ENCODE measurements around the gene MLXIPL.

The MLXIPL gene

DNA sequence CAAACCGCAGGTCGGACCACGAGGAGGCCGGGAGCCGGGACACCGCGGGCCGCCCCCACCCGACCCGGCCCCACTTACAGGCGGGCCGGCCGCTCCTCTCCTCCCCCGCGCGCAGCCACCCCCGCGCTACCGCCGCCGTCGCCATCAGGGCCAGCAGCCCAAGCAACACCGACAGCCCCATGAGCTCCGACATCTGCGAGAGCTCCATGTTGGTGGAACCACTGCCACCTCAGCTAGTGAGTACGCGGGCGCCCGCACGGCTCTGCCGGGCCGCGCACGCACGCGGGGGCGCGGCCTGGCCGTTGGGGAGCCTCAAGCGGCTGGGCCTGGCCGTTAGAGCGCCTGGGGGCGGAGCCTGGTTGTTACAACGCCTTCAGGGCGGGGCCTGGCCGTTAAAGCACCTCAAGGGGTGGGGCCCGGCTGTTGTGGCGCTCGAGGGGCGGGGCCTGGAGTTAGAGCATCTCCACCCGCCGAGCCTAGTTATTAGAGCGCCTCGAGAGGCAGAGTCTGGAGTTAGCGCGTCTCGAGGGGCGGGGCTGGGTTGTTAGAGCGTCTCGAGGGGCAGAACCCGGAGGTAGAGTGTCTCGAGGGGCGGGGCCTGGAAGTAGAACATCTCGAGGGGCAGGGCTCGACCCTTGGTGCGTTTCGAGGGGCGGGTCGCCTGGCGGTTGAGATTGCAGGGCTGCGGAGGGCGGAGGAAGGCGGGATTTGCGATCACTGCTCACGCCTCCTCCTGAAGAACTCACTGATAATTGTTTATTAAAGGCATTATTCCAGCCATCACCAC lies 45.8 kb downstream of the MLXIPL start, which contains the start of gene TBL2:
Gene TBL2 (minus strand): TSS at position 238 of the 787 bp plus-strand sequence. CDS start 30 bp downstream, at position 208.
- ChIA-PET CTCF (interaction anchor here (0.7 kb wide), 2 partner anchors 126 to 156 kb away, joined by 3 read pairs; no protein-coding TSS in a partner anchor), POLR2A (ENCODE audit: low non-redundant PET) (interaction anchor here (0.6 to 0.9 kb wide), 2 partner anchors 18 to 58 kb away, joined by 4 to 10 read pairs; no protein-coding TSS in a partner anchor)
- peak within 1 kb of the TSS; percentile 91 for H3K27ac ChIP-seq
- TF ChIP-seq, protein P1, sequence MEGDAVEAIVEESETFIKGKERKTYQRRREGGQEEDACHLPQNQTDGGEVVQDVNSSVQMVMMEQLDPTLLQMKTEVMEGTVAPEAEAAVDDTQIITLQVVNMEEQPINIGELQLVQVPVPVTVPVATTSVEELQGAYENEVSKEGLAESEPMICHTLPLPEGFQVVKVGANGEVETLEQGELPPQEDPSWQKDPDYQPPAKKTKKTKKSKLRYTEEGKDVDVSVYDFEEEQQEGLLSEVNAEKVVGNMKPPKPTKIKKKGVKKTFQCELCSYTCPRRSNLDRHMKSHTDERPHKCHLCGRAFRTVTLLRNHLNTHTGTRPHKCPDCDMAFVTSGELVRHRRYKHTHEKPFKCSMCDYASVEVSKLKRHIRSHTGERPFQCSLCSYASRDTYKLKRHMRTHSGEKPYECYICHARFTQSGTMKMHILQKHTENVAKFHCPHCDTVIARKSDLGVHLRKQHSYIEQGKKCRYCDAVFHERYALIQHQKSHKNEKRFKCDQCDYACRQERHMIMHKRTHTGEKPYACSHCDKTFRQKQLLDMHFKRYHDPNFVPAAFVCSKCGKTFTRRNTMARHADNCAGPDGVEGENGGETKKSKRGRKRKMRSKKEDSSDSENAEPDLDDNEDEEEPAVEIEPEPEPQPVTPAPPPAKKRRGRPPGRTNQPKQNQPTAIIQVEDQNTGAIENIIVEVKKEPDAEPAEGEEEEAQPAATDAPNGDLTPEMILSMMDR (conservative IDR thresholded peaks at IDR 0.05; ENCODE audit: low read depth), result no peak
- peak; percentile 99 for DNase-seq (ENCODE audit: low spot score)

DNA sequence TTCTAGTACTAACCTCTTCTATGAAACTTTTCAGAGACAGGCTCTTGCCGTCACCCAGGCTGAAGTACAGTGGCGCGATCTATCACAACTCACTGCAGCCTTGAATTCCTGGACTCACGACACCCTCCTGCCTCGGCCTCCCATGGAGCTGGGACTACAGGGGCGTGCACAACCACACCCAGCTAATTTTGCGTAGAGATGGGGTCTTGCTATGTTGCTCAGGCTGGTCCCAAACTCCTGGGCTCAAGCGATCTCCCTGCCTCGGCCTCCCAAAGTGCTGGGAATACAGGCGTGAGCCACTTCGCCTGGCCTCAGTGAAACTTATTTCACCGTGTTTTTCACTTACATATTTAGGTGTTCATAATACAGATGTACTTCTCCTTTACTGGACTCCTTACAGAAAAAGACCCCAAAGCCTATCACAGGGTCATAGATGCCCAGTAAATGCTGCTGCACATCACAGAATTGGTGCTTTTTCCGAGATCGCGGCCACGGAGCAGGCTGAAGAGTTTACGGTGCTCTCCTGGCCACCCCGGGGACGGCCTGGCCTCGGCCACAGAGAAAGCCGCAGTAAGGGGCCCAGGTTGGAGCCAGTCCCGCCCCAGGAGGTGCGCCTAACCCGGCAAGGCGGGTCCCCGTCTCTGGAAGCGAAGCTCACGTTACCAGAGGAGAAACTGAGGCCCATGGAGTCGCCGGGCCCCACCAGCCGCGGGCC lies 46.5 kb downstream of the MLXIPL start:
- ChIA-PET POLR2A (ENCODE audit: low non-redundant PET) (interaction anchor here (0.6 to 0.9 kb wide), 2 partner anchors 18 to 59 kb away, joined by 4 to 10 read pairs; no protein-coding TSS in a partner anchor), CTCF (interaction anchor here (0.7 kb wide), 1 partner anchor 157 kb away, joined by 3 read pairs; no protein-coding TSS in a partner anchor)
- TF ChIP-seq, protein P1 (conservative IDR thresholded peaks at IDR 0.05; ENCODE audit: low read depth), result no peak
- peak overlapping the region; percentile 91 for H3K27ac ChIP-seq
- DNase-seq (ENCODE audit: low spot score), result no peak

DNA sequence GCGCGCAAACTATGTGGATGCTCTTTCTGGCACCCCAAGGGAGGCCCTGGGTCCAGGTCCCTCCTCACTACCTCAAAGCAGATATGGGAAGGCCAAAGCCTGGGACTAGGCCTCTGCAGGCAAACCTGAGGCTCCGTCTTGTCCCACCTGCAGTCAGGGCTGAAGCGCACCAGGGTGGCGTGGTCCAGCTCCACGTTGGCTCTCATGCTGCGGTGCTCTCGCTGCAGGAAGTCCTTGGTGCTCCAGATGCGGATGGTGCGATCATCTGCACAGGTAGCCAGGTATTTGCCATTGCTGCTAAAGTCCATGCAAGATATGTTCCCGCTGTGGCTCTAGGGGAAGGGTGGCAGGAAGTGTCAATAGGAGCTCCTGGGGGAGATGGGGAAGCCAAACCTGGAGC lies 50.5 kb downstream of the MLXIPL start:
- POLR2A ChIA-PET (ENCODE audit: low non-redundant PET), result no interaction called here
- DNase-seq (ENCODE audit: low spot score), result no peak
- CTCF ChIA-PET, result interaction anchor here (0.7 kb wide), 1 partner anchor 19 kb away, joined by 3 read pairs; no protein-coding TSS in a partner anchor
- H3K27ac ChIP-seq, result no peak overlapping the region
- TF ChIP-seq, protein P1 (conservative IDR thresholded peaks at IDR 0.05; ENCODE audit: low read depth), result no peak

DNA sequence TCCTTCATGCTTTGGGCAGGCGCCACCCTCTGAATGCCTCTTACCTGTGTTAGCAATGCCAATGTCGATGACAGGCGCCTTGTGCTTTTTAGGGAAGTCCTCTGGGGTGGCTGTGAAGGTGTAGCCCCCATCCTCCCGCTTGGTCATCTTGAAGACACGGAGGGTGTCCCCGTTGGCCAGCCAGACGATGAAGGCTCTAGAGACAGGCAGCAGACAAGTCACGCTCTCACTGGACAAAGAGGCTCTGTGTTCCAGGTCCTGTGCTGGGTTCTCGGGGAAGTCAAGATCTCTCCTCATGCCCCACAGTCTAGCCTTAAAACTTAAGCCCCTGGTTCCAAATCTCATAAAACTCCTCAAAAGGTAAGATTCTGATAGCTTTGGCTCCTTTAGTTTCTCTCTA lies 51.0 kb downstream of the MLXIPL start:
- no peak for DNase-seq (ENCODE audit: low spot score)
- TF ChIP-seq, protein P1 (conservative IDR thresholded peaks at IDR 0.05; ENCODE audit: low read depth), result no peak
- H3K27ac ChIP-seq, result no peak overlapping the region
- ChIA-PET CTCF (no interaction called here), POLR2A (ENCODE audit: low non-redundant PET) (no interaction called here)

DNA sequence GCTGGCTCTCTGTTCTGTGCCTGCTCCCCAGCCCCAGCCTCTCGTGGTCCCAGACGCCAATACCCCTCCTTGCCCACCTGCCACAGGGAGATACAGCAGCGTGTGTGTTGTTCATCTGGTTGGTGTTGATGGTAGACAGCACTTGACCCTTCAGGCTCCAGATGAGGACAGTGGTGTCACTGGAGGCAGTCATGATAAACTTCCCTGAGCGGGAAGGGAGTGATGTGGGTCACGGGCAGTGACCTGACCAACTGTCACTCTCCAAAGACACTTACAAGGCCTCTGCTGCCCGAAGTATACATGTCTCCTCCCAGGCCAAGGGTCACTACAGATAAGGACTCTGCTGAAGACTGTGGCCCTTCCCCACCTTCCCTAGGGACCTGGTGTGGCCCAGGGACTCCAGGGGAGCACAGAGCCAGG lies 51.5 kb downstream of the MLXIPL start:
- POLR2A ChIA-PET (ENCODE audit: low non-redundant PET), result no interaction called here
- CTCF ChIA-PET, result interaction anchor here (0.6 to 0.8 kb wide), 2 partner anchors 153 to 675 kb away, joined by 3 read pairs; no protein-coding TSS in a partner anchor
- no peak for DNase-seq (ENCODE audit: low spot score)
- H3K27ac ChIP-seq, result peak overlapping the region; percentile 5; the same call in 1 of the 2 replicates
- TF ChIP-seq, protein P1 (conservative IDR thresholded peaks at IDR 0.05; ENCODE audit: low read depth), result no peak

DNA sequence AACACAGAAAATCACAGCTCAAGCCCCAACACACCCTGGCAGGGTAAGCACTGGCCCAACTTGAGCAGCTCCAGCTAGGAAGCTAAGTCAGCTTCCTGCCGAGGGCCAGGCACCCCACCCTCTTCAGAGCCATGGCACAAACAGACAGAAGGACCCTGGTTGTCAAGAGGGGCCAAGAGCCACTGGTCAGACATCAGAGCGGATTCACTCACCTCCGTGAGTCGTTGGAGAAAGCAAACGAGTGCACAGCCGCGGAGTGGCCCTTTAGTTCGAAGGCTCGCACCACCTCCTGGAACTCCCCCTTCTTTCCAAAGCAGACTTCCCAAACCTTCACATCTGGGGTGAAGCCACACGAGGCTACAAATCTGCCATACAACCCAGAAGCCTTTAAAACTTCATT lies 53.3 kb downstream of the MLXIPL start:
- TF ChIP-seq, protein P1 (conservative IDR thresholded peaks at IDR 0.05; ENCODE audit: low read depth), result no peak
- peak overlapping the region; percentile 8; the same call in 1 of the 2 replicates for H3K27ac ChIP-seq
- ChIA-PET CTCF (no interaction called here), POLR2A (ENCODE audit: low non-redundant PET) (no interaction called here)
- DNase-seq (ENCODE audit: low spot score), result no peak
